ENCODE measurements around the gene PCDHGA2.
"Not testable (repeated sequence)": the region's sequence is repeated elsewhere in the genome, so short reads cannot be mapped to it uniquely, and the experiment has no call there.

Gene PCDHGA2

GRCh38 chr5:141387557-141388311, 49.2 kb downstream of the PCDHGA2 start, which contains the start of gene PCDHGB4:
TSS of gene PCDHGB4 (plus strand) at chr5:141387698. CDS start at chr5:141387885, 187 bp downstream.
- Mint-ChIP-seq H3K4me3 (peak within 1 kb of the TSS; percentile 52), H3K27ac (peak within 1 kb of the TSS; percentile 6), H3K9me3 (ENCODE audit: low read depth) (peaks cover 22% of the 10 kb centered on the region), H3K27me3 (peaks cover 65% of the 10 kb centered on the region), H3K36me3 (peaks cover 12% of the 10 kb centered on the region)
- not testable (repeated sequence) for H3K4me1 Mint-ChIP-seq (ENCODE audit: low read depth)

GRCh38 chr5:141388661-141389060, 50.1 kb downstream of the PCDHGA2 start:
- Mint-ChIP-seq H3K27ac (peak overlapping the region; percentile 6), H3K9me3 (ENCODE audit: low read depth) (peaks cover 26% of the 10 kb centered on the region), H3K4me3 (no peak overlapping the region), H3K36me3 (peaks cover 12% of the 10 kb centered on the region), H3K27me3 (peaks cover 64% of the 10 kb centered on the region), H3K4me1 (ENCODE audit: low read depth) (no peaks in the 10 kb centered on the region)

DNA sequence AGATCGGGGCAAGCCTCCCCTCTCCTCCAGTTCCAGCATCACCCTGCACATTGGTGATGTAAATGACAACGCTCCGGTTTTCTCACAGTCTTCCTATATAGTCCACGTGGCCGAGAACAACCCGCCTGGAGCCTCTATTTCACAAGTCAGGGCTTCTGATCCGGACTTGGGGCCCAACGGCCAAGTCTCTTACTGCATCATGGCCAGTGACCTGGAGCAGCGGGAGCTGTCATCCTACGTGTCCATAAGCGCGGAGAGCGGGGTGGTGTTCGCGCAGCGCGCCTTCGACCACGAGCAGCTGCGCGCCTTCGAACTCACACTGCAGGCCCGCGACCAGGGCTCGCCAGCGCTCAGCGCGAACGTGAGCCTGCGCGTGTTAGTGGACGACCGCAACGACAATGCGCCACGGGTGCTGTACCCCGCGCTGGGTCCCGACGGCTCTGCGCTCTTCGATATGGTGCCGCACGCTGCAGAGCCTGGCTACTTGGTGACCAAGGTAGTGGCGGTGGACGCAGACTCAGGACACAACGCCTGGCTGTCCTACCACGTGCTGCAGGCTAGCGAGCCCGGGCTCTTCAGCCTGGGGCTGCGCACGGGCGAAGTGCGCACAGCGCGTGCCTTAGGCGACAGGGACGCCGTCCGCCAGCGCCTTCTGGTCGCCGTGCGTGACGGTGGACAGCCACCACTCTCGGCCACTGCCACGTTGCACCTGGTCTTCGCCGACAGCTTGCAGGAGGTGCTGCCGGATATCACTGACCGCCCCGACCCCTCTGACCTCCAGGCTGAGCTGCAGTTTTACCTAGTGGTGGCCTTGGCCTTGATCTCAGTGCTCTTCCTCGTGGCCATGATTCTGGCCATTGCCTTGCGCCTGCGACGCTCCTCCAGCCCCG, 50.8 kb downstream of the PCDHGA2 start:
- Mint-ChIP-seq H3K4me3 (no peak overlapping the region), H3K4me1 (ENCODE audit: low read depth) (no peaks in the 10 kb centered on the region), H3K9me3 (ENCODE audit: low read depth) (peaks cover 26% of the 10 kb centered on the region), H3K36me3 (peaks cover 18% of the 10 kb centered on the region), H3K27me3 (peaks cover 64% of the 10 kb centered on the region), H3K27ac (no peak overlapping the region)

DNA sequence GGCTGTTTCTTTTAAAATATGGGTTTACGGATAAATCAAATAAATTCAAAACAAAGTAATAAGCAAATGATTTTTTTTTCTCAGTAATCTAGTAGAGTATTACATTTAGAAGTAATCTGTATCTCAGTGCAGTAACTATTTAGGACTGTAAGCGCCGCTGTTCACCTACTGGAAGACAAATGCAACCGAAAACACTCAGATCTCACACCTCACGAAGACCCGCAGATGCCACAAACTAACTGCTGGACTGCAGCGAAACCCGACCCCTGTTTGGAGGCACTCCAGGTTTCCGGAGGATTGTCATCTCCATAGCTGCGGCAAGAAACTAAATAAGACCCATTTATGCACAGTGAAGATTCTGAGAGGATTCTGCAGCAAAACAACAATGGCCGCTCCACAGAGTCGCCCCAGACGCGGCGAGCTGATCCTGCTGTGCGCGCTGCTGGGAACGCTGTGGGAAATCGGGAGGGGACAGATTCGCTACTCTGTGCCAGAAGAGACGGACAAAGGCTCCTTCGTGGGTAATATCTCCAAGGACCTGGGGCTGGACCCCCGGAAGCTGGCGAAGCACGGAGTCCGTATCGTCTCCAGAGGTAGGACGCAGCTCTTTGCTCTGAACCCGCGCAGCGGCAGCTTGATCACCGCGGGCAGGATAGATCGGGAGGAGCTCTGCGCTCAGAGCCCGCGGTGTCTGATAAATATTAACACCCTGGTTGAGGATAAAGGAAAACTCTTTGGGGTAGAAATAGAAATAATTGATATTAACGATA, 54.1 kb downstream of the PCDHGA2 start, which contains the start of gene PCDHGA8:
PCDHGA8 (plus strand) TSS at position 205 of the 770 bp plus-strand sequence; CDS start at position 386, 181 bp downstream.
- Mint-ChIP-seq H3K9me3 (ENCODE audit: low read depth) (peaks cover 11% of the 10 kb centered on the region), H3K4me1 (ENCODE audit: low read depth) (no peaks in the 10 kb centered on the region), H3K36me3 (peaks cover 20% of the 10 kb centered on the region), H3K27me3 (peaks cover 53% of the 10 kb centered on the region), H3K27ac (no peak within 1 kb of the TSS), H3K4me3 (no peak within 1 kb of the TSS)
